Measurements from ENCODE around the gene DBR1. TPM values are rescaled to one million over a fixed set of nuclear protein-coding genes. Genes with fewer than 3 reads are reported as not detected.

The DBR1 gene
- 15.7 TPM for total RNA-seq (ENCODE audit: unreplicated experiment)
- long read RNA-seq, partial matches to known transcripts, result 0 of 4 reads
- long read RNA-seq, other reads (novel, unspliced or antisense), result 0 of 4 reads

- DNase-seq (ENCODE audit: low spot score), result peak; percentile 70
- peak within 1 kb of the TSS; percentile 95 for H3K4me3 Mint-ChIP-seq (ENCODE audit: unreplicated experiment)
- peak within 1 kb of the TSS; percentile 84 for H3K27ac Mint-ChIP-seq (ENCODE audit: unreplicated experiment)
- no peaks in the 10 kb centered on the region for H3K9me3 Mint-ChIP-seq (ENCODE audit: unreplicated experiment)
- peaks cover 21% of the 10 kb centered on the region for H3K4me1 Mint-ChIP-seq (ENCODE audit: unreplicated experiment)
- H3K27me3 Mint-ChIP-seq (ENCODE audit: unreplicated experiment), result peaks cover 6% of the 10 kb centered on the region
- H3K36me3 Mint-ChIP-seq (ENCODE audit: low read depth, unreplicated experiment), result no peaks in the 10 kb centered on the region
- TF ChIP-seq CTCF (IDR thresholded peaks at IDR 0.05; ENCODE audit: unreplicated experiment), result no peak
Observed at GRCh38 chr3:138174421-138175131, at the start of gene DBR1. Gene DBR1 (minus strand): TSS chr3:138174921. CDS start chr3:138174795, 126 bp downstream.

- H3K36me3 Mint-ChIP-seq (ENCODE audit: low read depth, unreplicated experiment), result peaks cover 13% of the 10 kb centered on the region
- no peak for TF ChIP-seq CTCF (IDR thresholded peaks at IDR 0.05; ENCODE audit: unreplicated experiment)
Observed at GRCh38 chr3:138222942-138223287, 48.2 kb upstream of the DBR1 start.

GRCh38 chr3:138222131-138222941, 47.6 kb upstream of the DBR1 start:
- H3K4me3 Mint-ChIP-seq (ENCODE audit: unreplicated experiment), result no peak overlapping the region
- peaks cover 13% of the 10 kb centered on the region for H3K36me3 Mint-ChIP-seq (ENCODE audit: low read depth, unreplicated experiment)
- no peaks in the 10 kb centered on the region for H3K9me3 Mint-ChIP-seq (ENCODE audit: unreplicated experiment)
- peak overlapping the region; percentile 19 for H3K27ac Mint-ChIP-seq (ENCODE audit: unreplicated experiment)
- H3K4me1 Mint-ChIP-seq (ENCODE audit: unreplicated experiment), result peaks cover 21% of the 10 kb centered on the region
- TF ChIP-seq CTCF (IDR thresholded peaks at IDR 0.05; ENCODE audit: unreplicated experiment), result no peak
- peaks cover 1% of the 10 kb centered on the region for H3K27me3 Mint-ChIP-seq (ENCODE audit: unreplicated experiment)
- DNase-seq (ENCODE audit: low spot score), result no peak

More at GRCh38 chr3:138222942-138223287, 48.2 kb upstream of the DBR1 start:
- Mint-ChIP-seq H3K4me1 (ENCODE audit: unreplicated experiment) (peaks cover 21% of the 10 kb centered on the region), H3K27me3 (ENCODE audit: unreplicated experiment) (peaks cover 1% of the 10 kb centered on the region), H3K4me3 (ENCODE audit: unreplicated experiment) (no peak overlapping the region), H3K9me3 (ENCODE audit: unreplicated experiment) (no peaks in the 10 kb centered on the region), H3K27ac (ENCODE audit: unreplicated experiment) (peak overlapping the region; percentile 19)
- no peak for DNase-seq (ENCODE audit: low spot score)

GRCh38 chr3:138220788-138221187, 46.1 kb upstream of the DBR1 start:
- peaks cover 8% of the 10 kb centered on the region for H3K36me3 Mint-ChIP-seq (ENCODE audit: low read depth, unreplicated experiment)
- H3K9me3 Mint-ChIP-seq (ENCODE audit: unreplicated experiment), result no peaks in the 10 kb centered on the region
- peaks cover 1% of the 10 kb centered on the region for H3K27me3 Mint-ChIP-seq (ENCODE audit: unreplicated experiment)
- H3K4me3 Mint-ChIP-seq (ENCODE audit: unreplicated experiment), result no peak overlapping the region
- H3K4me1 Mint-ChIP-seq (ENCODE audit: unreplicated experiment), result peaks cover 21% of the 10 kb centered on the region
- no peak for DNase-seq (ENCODE audit: low spot score)
- peak overlapping the region; percentile 20 for H3K27ac Mint-ChIP-seq (ENCODE audit: unreplicated experiment)
- no peak for TF ChIP-seq CTCF (IDR thresholded peaks at IDR 0.05; ENCODE audit: unreplicated experiment)

Data from endothelial cell (in vitro differentiated cells).